Erythroblast (primary cell): Measurements from ENCODE around the gene NTM.

Experiments used
- GATA1 ChIP-seq: IDR thresholded peaks from 2 replicates; pipeline ENCODE4 v1.6.1; 2011; ENCODE audit warnings: low read depth, mild to moderate bottlenecking, control low read depth, low read length, moderate library complexity
- POLR2A ChIP-seq: IDR thresholded peaks from 2 replicates; pipeline ENCODE4 v1.6.1; 2011; ENCODE audit warnings: mild to moderate bottlenecking, low read length

GRCh38 chr11:131877246-131877942, 507.0 kb downstream of the NTM start:
- TF ChIP-seq POLR2A (no peak), GATA1 (no peak)
